ENCODE measurements around the gene AP1AR. TPM values are rescaled to one million over a fixed set of nuclear protein-coding genes. Genes with fewer than 3 reads are reported as not detected.

AP1AR gene
- total and polyA plus RNA-seq, 2 of the 4 experiments (the other 2 are of a cell fraction) = 4.0 to 4.7 TPM

DNA sequence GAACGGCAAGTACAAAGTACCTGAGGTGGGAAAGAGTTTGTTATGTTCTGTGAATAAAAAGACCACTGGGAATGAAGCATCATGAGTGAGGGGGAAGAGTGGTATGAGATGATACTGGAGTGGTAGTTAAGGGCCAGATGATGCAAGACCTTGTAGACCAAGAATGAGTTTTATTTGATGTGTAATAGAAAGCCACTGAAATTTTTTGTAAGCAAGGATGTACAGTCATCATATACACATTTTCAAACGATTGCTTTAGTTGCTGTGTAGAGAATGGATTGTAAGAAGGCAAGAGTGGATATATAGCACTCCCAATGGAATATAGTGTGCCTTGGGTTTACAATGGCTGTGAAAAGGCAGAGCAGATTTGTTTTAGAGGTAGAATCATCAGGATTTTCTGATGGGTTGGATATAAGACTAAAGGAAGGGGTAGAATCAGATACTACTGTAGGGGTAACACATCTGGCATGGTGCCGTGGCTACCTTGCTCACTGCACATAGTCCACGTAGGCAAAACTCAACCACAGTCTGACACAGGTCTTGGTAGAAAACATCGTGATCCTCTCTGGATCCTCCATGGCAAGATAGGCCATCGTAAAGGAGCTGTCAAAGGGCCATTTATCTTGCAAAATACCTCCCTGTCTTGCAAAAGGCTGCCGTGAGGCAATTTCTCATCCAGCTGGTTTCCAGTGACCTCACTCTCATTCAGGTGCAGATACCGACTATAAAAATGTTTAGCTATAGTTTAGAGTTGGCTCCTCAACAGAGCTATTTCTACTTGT lies 39.2 kb downstream of the AP1AR start:
- Histone ChIP-seq H3K9me1 (ENCODE audit: insufficient read depth, low read length) (peaks cover 6% of the 10 kb centered on the region; the same call in 1 of the 2 replicates), H3K79me1 (ENCODE audit: low read depth in 1 of 2, low read length in 2 of 2) (peaks cover 11 to 14% of the 10 kb centered on the region in 2 experiments), H3K9me3 (ENCODE audit: control insufficient read depth, insufficient read depth, low read length) (peaks cover 4% of the 10 kb centered on the region; the same call in 1 of the 2 replicates), H2BK5ac (ENCODE audit: low read depth, low read length, poor library complexity, severe bottlenecking) (peak overlapping the region; percentile 77), H2AK9ac (replicated peaks; ENCODE audit: low read depth, low read length, poor library complexity) (no peak overlapping the region), H4K5ac (ENCODE audit: low read depth, low read length) (peak overlapping the region; percentile 43), H4K8ac (ENCODE audit: low read depth in 2 of 2, low read length in 2 of 2) (peak overlapping the region; percentile 22 to 68; a peak in 3 of 4 replicates), H3K23ac (ENCODE audit: low read depth, low read length) (peak overlapping the region; percentile 69), H3K4me1 (ENCODE audit: control insufficient read depth, insufficient read depth, low read length) (peaks cover 3% of the 10 kb centered on the region), H4K20me1 (ENCODE audit: insufficient read depth, low read length) (no peaks in the 10 kb centered on the region), H4K91ac (ENCODE audit: insufficient read depth, low read depth, low read length) (peak overlapping the region; percentile 62), H3K4ac (ENCODE audit: low read depth, low read length) (peak overlapping the region; percentile 75), H3K27me3 (ENCODE audit: control insufficient read depth, insufficient read depth, low read length) (no peaks in the 10 kb centered on the region), H3K4me3 (ENCODE audit: insufficient read depth, low read depth, low read length) (no peak overlapping the region), H3K18ac (ENCODE audit: low read depth, low read length) (peak overlapping the region; percentile 58; the same call in 1 of the 2 replicates), H2BK15ac (ENCODE audit: low read depth, low read length) (peak overlapping the region; percentile 52; the same call in 2 of the 3 replicates), H3K9ac (ENCODE audit: low read depth, low read length) (no peak overlapping the region), H2AFZ (replicated peaks; ENCODE audit: low read length, poor library complexity) (no peak overlapping the region), H2BK20ac (ENCODE audit: low read depth, low read length) (peak overlapping the region; percentile 88), H3K14ac (replicated peaks; ENCODE audit: low read depth, low read length) (peak overlapping the region; percentile 61), H2BK120ac (ENCODE audit: low read depth, low read length) (peak overlapping the region; percentile 81), H3K4me2 (ENCODE audit: low read depth, low read length) (no peak overlapping the region; the same call in 1 of the 2 replicates), H3K56ac (ENCODE audit: extremely low read depth, insufficient read depth, low read length) (no peak overlapping the region), H3K36me3 (ENCODE audit: control insufficient read depth, insufficient read depth, low read length) (no peaks in the 10 kb centered on the region), H3K27ac (ENCODE audit: insufficient read depth, low read length) (peak overlapping the region; percentile 25; the same call in 1 of the 2 replicates), H2AK5ac (ENCODE audit: low read depth, low read length) (peak overlapping the region; percentile 73)
- dilution Hi-C loops (cut with HindIII; ENCODE audit: low sequenced_read_pairs, unreplicated experiment) = no loop called here
- ChIA-PET POLR2A (ENCODE audit: unreplicated experiment) (interaction anchor here (0.7 kb wide), 1 partner anchor 18 kb away, joined by 3 read pairs; no protein-coding TSS in a partner anchor), CTCF (no interaction called here)
- in situ Hi-C loops (cut with MboI; ENCODE audit: low sequenced_read_pairs) = no loop called here
- WGBS, 2 experiments (ENCODE audit: extremely low coverage in 2 of 2, insufficient read length in 1 of 2) = 79% methylated on average over 4 of the region's 8 CpGs; no CpG with 5 or more reads in 1 of the 2 experiments
- TF ChIP-seq CEBPB (IDR thresholded peaks at IDR 0.05; ENCODE audit: low read depth, low read length) (peak; percentile 99), RCOR1 (IDR thresholded peaks at IDR 0.05; ENCODE audit: insufficient replicate concordance, low read length) (peak; percentile 8), FOS (IDR thresholded peaks at IDR 0.05; ENCODE audit: low read depth, low read length) (peak; percentile 78), RAD21 (IDR thresholded peaks at IDR 0.05; ENCODE audit: low read length) (no peak), MAZ (IDR thresholded peaks at IDR 0.05; ENCODE audit: borderline replicate concordance, low read depth, low read length) (no peak)
- intact Hi-C loops (cut with micrococcal nuclease) = no loop called here
- BruUV-seq (replicated peaks) = no TSS peak
- DNase-seq (peak; percentile 93), ATAC-seq (ENCODE audit: low read depth) (peak; percentile 81)

All from IMR-90 (cell line).